Subcutaneous abdominal adipose tissue (tissue), 5 donors: ENCODE measurements around the gene DYRK1A.
A peak's percentile ranks its signal among the peaks of the same experiment; 100 is the strongest.

Source experiments
- H3K27ac ChIP-seq: one replicate; pipeline ENCODE4 v1.7.0; 2013; ENCODE audit warnings: low read depth, mild to moderate bottlenecking, inconsistent platforms, low read length, moderate library complexity
- H3K27me3 ChIP-seq, 5 donors: one replicate each; pipeline ENCODE4 v1.7.0; 2013; ENCODE audit warnings: low read length in 5 of 5, inconsistent platforms in 1 of 5; ENCODE audit not compliant: control insufficient read depth in 5 of 5, insufficient read depth in 4 of 5
- H3K36me3 ChIP-seq, 5 donors: one replicate each; pipeline ENCODE4 v1.7.0; 2013; ENCODE audit warnings: low read length in 5 of 5; ENCODE audit not compliant: control insufficient read depth in 5 of 5, insufficient read depth in 5 of 5
- H3K4me1 ChIP-seq, 5 donors: one replicate each; pipeline ENCODE4 v1.7.0; 2013; ENCODE audit warnings: low read length in 5 of 5, mild to moderate bottlenecking in 3 of 5, moderate library complexity in 1 of 5; ENCODE audit not compliant: control insufficient read depth in 5 of 5, insufficient read depth in 5 of 5
- H3K4me3 ChIP-seq, 5 donors: one replicate each; pipeline ENCODE4 v1.7.0; 2013; ENCODE audit warnings: low read length in 5 of 5, low read depth in 1 of 5
- H3K9ac ChIP-seq, 5 donors: one replicate each; pipeline ENCODE4 v1.7.0; 2013; ENCODE audit warnings: low read length in 5 of 5, mild to moderate bottlenecking in 4 of 5, moderate library complexity in 3 of 5
- H3K9me3 ChIP-seq, 5 donors: one replicate each; pipeline ENCODE4 v1.7.0; 2013; ENCODE audit warnings: low read length in 5 of 5; ENCODE audit not compliant: control insufficient read depth in 5 of 5
- donor health status: healthy.
- donor health status: healthy.
- donor health status: healthy.
- donor health status: healthy.
- donor health status: healthy.

DYRK1A gene

DNA sequence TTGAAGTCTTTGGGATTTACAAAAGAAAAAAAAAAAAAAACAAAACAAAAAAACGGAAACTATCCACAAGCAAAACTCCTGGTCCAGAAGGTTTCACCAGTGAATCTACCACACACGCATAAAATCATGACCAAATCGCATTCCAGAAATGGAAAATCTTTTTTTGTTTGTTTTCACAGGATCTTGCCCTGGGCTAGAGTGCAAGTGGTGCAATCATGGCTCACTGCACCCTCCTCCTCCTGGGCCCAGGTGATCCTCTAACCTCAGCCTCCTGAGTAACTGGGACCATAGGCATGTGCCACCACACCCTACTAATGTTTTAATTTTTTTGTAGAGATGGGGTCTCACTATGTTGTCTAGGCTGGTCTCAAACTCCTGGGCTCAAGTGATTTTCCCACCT is 100.5 kb downstream of the DYRK1A start:
- no peaks in the 10 kb centered on the region for H3K9me3 ChIP-seq
- no peaks in the 10 kb centered on the region for H3K36me3 ChIP-seq
- H3K27ac ChIP-seq = no peak overlapping the region
- no peak overlapping the region for H3K9ac ChIP-seq
- H3K4me1 ChIP-seq = peaks cover 0 to 17% (median 15%) of the 10 kb centered on the region in 5 donors
- no peaks in the 10 kb centered on the region for H3K27me3 ChIP-seq
- no peak overlapping the region for H3K4me3 ChIP-seq

DNA sequence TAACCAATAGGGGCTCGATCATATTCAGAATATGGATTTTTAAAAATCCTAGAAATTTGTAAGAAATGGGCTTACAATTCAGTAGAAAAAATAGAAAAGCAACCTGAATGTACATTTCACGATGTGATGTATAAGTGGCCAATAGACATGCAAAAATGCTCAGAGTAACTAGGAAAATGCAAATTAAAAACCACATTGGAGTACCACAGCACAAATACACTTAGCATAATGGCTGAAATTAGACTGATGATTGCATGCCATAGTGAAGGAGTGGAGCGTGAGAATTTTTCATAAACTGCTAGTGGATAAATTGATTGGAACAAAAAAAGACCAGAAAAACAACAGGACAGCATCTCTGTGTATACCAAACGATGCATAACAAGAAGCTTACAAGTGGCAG is 102.3 kb downstream of the DYRK1A start:
- no peak overlapping the region for H3K27ac ChIP-seq
- H3K4me1 ChIP-seq = peaks cover 0 to 2% (median 0%) of the 10 kb centered on the region in 5 donors
- peaks cover 0 to 7% (median 6%) of the 10 kb centered on the region in 5 donors for H3K36me3 ChIP-seq
- H3K4me3 ChIP-seq = no peak overlapping the region
- no peak overlapping the region for H3K9ac ChIP-seq
- H3K9me3 ChIP-seq = no peaks in the 10 kb centered on the region
- H3K27me3 ChIP-seq = no peaks in the 10 kb centered on the region

DNA sequence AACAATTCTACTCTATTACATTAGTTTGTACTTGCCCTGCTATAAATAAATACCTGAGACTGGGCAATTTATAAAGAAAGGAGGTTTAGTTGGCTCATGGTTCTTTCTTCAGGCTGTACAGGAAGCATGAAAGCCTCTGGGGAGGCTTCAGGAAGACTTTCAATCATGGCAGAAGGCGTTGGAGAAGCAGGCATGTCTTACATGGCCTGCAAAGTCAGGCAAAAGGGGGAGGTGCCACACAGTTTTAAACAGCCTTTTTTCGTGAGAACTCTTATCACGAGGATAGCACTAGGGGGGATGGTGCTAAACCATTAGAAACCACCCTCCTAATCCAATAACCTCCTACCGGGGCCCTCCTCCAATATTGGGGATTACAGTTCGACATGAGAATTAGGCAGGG is 102.9 kb downstream of the DYRK1A start:
- Histone ChIP-seq H3K9ac (no peak overlapping the region), H3K4me3 (no peak overlapping the region), H3K27me3 (no peaks in the 10 kb centered on the region), H3K9me3 (no peaks in the 10 kb centered on the region), H3K36me3 (peaks cover 0 to 7% (median 6%) of the 10 kb centered on the region in 5 donors), H3K4me1 (peaks cover 0 to 2% (median 0%) of the 10 kb centered on the region in 5 donors), H3K27ac (no peak overlapping the region)

DNA sequence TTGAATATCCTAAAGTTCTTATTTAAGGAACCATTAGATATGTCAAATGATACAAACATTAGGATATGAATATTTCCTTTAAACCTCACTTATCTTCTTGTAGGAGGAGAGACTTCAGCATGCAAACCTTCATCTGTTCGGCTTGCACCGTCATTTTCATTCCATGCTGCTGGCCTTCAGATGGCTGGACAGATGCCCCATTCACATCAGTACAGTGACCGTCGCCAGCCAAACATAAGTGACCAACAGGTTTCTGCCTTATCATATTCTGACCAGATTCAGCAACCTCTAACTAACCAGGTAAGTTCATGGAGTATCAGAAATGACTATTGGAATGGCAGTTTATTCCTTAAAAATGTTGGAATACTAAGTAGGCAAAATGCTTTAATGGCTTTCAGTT is 106.0 kb downstream of the DYRK1A start:
- Histone ChIP-seq H3K4me3 (no peak overlapping the region), H3K9me3 (no peaks in the 10 kb centered on the region), H3K36me3 (peaks cover 0 to 7% (median 6%) of the 10 kb centered on the region in 5 donors), H3K27ac (no peak overlapping the region), H3K9ac (no peak overlapping the region), H3K4me1 (peaks cover 0 to 4% (median 2%) of the 10 kb centered on the region in 5 donors), H3K27me3 (no peaks in the 10 kb centered on the region)

DNA sequence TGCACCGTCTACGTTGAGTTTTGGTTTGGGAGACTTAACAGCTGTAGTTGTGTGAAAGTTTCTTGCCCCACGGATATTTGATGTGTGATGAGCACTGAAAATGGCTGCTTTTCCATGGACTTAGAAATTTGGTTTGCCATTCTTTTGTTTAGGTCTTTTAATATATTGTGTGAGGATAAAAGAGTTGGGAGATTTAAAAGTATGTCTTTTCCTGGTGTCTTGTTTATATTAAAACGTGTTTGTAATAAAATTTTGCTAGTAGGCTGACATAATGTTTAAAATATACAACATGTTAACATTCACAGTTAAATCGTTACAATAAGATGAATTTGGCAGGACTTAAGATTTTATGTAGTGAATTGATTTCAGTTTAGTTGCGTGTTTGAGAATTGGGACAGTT is 106.9 kb downstream of the DYRK1A start:
- no peaks in the 10 kb centered on the region for H3K27me3 ChIP-seq
- peaks cover 0 to 7% (median 6%) of the 10 kb centered on the region in 5 donors for H3K36me3 ChIP-seq
- H3K9me3 ChIP-seq = no peaks in the 10 kb centered on the region
- H3K27ac ChIP-seq = no peak overlapping the region
- H3K4me1 ChIP-seq = peaks cover 0 to 4% (median 2%) of the 10 kb centered on the region in 5 donors
- no peak overlapping the region for H3K9ac ChIP-seq
- no peak overlapping the region for H3K4me3 ChIP-seq

DNA sequence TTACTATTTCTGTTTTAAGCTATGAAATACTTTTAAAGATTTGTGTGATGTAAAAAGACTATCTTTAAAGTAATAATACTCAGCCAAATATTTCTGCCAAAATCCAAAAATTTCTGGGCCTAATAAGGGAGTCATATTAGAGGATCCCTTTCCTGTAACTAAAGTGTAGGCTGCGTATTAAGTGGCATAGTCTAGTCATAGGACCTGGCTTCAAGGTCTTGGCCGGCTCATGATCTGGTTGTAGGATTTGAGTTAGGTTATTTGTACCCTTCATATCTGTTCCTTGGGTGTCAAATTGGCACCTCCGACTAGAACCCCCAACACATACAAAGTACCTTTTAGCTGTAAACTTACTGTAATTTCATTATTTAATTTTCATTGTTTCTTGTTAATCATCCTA is 107.8 kb downstream of the DYRK1A start:
- no peak overlapping the region for H3K4me3 ChIP-seq
- no peak overlapping the region for H3K9ac ChIP-seq
- H3K27me3 ChIP-seq = no peaks in the 10 kb centered on the region
- no peaks in the 10 kb centered on the region for H3K9me3 ChIP-seq
- peaks cover 0 to 7% (median 6%) of the 10 kb centered on the region in 5 donors for H3K36me3 ChIP-seq
- H3K27ac ChIP-seq = no peak overlapping the region
- H3K4me1 ChIP-seq = peaks cover 0 to 9% (median 4%) of the 10 kb centered on the region in 5 donors

DNA sequence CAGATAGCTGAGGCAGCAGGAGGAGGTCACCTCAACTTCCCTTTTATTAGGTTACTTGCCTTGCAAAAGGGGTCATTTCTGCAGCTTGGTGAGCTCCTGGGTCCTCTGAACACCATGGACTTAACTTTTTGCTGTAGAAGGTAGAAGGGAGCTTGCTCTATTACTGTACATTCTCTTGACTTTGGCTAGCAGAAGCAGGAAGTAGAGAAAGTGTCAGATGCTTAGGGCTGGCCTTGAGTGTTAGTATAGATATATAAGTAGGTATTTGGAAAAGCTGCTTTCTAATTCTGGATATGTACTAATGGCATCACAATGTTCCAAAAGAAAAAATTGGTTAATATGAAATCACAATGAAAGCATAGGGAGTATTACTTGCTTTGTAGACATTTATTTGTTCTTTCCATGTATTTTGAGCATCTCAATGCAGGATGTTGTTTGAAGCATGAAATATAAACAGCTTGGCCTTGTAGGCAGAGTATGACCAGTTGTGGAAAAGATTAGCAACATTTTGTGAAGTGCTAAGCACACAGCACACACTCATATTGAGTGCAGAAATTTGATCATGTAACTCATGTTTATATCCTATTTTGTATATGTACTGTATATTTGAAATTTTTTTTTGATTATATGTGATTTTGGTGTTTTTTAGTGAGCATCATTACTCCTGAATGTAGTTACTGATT is 108.8 kb downstream of the DYRK1A start:
- no peak overlapping the region for H3K4me3 ChIP-seq
- H3K27ac ChIP-seq = no peak overlapping the region
- H3K4me1 ChIP-seq = peaks cover 0 to 9% (median 4%) of the 10 kb centered on the region in 5 donors
- no peaks in the 10 kb centered on the region for H3K9me3 ChIP-seq
- H3K27me3 ChIP-seq = no peaks in the 10 kb centered on the region
- peaks cover 0 to 7% (median 6%) of the 10 kb centered on the region in 5 donors for H3K36me3 ChIP-seq
- H3K9ac ChIP-seq = no peak overlapping the region

DNA sequence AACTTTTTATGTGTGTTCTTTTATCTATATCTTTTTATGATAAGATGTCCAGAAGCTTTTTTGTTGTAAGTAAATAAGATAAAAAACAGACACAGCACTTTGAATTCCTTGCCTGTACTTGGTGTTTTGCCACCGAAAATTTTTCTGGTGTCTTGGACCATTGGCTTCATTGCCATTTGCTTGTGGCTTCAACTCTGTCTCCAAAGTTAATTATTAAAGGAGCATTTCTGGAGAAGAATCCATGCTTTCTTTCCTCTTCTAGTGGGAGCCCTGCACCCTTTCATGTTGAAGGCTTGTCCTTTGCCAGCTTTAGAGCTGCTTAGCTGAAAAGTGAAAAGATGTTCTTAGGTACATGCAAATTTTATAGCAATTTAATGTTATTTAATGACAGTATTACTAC is 112.2 kb downstream of the DYRK1A start:
- Histone ChIP-seq H3K4me1 (peaks cover 0 to 6% (median 4%) of the 10 kb centered on the region in 5 donors), H3K27me3 (no peaks in the 10 kb centered on the region), H3K9ac (no peak overlapping the region), H3K9me3 (no peaks in the 10 kb centered on the region), H3K4me3 (no peak overlapping the region), H3K36me3 (peaks cover 8 to 26% (median 17%) of the 10 kb centered on the region in 5 donors), H3K27ac (no peak overlapping the region)

DNA sequence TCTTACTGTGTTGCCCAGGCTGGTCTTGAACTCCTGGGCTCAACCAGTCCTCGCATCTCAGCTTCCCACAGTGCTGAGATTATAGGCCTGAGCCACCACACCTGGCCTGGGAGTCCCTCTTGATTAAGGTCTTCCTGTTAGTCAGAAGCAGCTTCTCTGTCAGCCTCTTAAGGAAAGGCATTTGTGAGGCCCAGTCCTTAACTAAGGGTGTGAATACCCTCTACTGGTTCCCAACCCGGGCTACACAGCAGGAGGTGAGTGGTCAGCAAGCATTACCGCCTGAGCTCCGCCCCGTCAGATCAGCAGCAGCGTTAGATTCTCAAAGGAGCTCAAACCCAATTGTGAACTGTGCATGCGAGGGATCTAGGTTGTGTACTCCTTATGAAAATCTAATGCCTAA is 117.2 kb downstream of the DYRK1A start:
- Histone ChIP-seq H3K4me3 (no peak overlapping the region), H3K27me3 (no peaks in the 10 kb centered on the region), H3K36me3 (peaks cover 20 to 46% (median 30%) of the 10 kb centered on the region in 5 donors), H3K27ac (no peak overlapping the region), H3K4me1 (peaks cover 0 to 12% (median 4%) of the 10 kb centered on the region in 5 donors), H3K9ac (no peak overlapping the region), H3K9me3 (no peaks in the 10 kb centered on the region)

DNA sequence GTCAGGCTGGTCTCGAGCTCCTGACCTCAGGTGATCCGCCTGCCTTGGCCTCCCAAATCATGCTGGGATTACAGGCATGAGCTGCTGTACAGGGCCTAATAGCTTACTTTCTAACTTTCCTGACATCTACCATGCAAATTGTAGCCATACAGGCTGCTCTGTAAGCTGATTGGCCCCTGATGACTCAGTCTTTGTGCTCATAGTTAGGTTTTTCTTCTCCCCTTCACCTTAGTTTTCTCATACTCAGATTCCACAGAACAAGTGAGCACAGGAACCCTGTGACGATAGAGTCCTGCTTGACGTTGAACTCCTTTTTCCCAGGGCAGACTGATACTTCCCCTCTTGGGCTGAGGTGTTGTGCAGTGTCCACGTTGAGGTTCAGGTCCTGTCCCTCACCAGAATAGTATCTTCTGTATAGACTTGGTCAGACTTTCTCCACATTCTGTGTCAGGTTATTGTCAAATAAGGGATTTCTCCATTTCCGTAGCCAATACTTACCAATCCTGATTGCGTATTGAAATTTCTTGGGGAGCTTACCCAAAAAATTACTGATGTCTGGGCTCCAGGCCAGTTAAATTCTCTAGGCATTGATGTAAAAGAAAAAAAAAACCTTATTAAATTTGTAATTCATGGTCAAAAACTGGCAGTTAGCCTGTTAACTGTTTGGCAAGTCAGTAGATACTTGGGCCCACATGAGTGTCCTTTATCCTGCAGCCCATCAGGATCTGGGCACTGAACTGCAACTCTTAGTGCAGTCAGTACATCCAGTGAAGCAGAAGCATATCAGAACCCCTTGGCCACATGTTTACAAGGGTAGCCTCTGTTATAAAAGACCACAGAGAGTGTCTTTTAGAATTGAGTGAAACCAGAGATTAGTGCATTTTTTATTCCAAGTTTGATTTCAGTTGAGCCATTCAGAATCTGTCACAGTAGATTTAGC is 118.2 kb downstream of the DYRK1A start:
- Histone ChIP-seq H3K27me3 (no peaks in the 10 kb centered on the region), H3K4me1 (peaks cover 0 to 8% (median 4%) of the 10 kb centered on the region in 5 donors), H3K27ac (peak overlapping the region; percentile 8), H3K4me3 (no peak overlapping the region), H3K9ac (peak overlapping the region in 1 of 5 donors; percentile 24), H3K36me3 (peaks cover 28 to 48% (median 31%) of the 10 kb centered on the region in 5 donors), H3K9me3 (no peaks in the 10 kb centered on the region)
